ENCODE measurements around the gene MARS1.

MARS1 gene

GRCh38 chr12:57459055-57459749, 28.7 kb upstream of the MARS1 start:
- DNase-seq: peak; percentile 79 to 89 (median 84)

DNA sequence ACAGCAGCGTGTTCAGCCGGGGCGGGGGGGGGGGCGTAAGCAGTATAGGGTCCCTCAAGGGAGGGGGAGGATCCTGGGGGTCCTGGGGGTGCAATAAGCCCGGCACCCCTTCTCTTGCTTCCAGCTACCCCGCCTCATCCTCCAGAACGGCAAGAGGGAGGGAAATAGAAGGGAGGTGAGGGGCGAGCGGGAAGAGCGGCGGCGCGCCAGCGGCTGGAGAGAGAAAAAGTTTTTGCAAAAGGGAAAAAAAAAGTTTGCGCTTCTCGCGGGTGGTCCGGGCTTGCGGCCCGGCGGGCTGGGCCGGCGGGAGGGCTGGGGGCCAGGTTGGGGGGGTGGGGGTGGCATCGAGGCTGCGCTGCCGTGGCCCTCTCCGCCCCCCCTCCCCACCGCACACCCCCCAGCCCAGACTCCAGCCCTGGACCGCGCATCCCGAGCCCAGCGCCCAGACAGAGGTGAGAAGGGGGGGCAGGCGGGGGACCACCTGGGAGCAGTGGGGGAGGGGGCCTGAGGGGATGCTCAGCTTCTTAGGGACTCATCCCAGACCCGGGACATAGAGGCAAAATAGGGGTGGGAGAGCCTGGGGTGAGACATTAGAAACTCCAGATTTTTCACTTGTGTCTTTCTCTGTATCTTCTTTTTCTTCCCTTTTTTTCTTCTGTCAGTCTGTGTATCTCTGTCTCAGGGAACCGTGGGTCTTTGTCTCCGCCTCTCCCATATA, 28.0 kb upstream of the MARS1 start, which contains the start of gene GLI1:
TSS of gene GLI1 (plus strand) at position 36 of the 718 bp plus-strand sequence. CDS start 3,907 bp downstream, outside the sequence.
- DNase-seq: peak in 1 of 4 experiments; percentile 22

GRCh38 chr12:57460468-57460784, 27.4 kb upstream of the MARS1 start:
- DNase-seq: no peak

GRCh38 chr12:57460841-57461275, 27.0 kb upstream of the MARS1 start:
- DNase-seq: no peak

GRCh38 chr12:57461276-57461916, 26.5 kb upstream of the MARS1 start:
- no peak for DNase-seq

DNA sequence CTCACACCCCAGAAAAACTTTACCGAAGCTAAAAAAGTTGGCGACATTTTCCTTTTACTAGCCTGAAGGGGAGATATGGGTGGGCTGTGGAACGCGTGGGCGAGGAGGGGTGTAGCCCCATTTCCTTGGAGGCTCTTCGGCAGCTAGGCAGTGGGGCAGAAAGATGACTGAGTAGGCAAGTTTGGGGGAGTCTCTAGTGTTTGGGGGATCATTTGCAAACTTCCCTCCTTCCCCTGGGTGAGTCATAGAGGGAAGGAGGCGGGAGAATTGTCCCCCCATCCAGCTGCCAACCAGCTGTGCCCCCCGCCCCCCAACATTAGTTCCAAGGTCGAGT, 26.0 kb upstream of the MARS1 start:
- DNase-seq: no peak

DNA sequence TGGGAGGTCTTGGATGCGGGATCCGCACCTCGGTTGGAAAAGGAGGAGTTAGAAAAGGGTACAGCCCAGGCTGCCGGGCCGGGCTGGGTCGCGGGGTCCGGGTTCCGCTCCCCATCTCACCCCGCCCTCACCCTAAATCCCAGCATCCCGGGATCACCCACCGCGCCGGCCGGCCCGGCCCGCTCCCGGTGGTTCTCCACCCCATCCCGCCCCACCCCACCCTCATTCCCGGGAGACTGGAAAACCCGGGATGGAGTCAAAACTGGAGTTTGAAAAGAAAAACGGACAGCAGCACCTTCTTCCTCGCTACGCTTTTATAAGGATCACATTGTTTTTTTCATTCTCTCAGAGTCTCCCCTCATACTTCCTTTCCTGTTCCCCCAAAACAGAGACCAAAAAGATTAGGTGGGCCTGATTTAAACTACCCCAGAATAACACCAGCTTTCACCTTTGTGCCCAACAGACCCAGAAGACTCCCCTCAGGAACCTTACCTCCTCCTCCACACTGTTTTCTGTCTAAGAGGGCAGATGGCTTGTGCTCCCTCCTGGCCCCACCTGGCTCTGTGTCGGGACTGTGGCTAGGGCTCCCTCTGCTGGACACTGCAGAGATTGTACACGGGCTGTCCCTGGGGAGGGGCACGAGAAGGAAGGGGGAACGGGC, 25.5 kb upstream of the MARS1 start:
- DNase-seq: peak; percentile 74 to 86 (median 78)

DNA sequence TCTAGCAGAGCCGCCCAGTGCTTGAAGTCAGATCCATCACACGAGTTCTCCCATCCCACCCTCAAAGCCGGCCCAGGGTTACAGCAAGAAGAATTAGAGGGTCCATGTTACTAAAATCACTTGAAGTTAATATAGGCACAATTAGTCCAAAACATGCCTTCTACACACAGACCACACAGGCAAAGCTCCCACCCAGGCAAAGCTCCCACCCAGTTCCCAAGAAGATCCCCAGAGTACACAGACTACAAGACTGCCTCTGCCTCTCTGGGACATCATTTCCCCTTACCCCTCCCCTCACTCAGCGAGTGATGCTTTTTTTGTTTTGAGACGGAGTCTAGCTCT, 25.0 kb upstream of the MARS1 start:
- DNase-seq: no peak

- no peak for DNase-seq
These were observed 23.3 kb upstream of the MARS1 start for GRCh38 chr12:57464569-57464968.

DNA sequence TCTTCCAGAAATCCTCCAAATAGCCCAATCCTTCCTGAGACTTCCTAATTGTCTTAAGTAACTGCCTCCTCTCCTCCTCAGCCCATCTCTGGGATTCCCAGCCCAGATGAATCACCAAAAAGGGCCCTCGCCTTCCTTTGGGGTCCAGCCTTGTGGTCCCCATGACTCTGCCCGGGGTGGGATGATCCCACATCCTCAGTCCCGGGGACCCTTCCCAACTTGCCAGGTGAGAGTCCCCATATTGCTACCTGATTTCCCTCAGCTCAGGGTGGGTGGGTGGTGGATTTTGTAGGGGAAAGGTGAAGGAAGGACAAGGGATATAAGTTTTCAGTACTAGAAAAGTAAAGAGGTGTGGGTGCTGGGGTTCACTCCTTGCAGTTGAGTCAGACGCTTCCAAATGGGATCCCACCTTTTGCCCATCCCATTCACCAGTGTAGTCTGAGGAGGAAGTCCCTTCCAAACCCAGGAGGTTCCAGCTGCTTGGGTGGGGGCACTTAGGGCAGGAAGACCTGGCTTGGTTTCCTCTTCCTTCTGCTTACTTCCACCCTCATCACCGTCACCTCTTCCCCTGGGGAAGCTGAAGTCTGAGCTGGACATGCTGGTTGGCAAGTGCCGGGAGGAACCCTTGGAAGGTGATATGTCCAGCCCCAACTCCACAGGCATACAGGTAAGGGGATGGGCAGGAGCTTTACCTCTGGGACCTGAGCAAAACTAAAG, 22.7 kb upstream of the MARS1 start:
- no peak for DNase-seq

GRCh38 chr12:57465747-57466505, 21.9 kb upstream of the MARS1 start:
- no peak for DNase-seq

DNA sequence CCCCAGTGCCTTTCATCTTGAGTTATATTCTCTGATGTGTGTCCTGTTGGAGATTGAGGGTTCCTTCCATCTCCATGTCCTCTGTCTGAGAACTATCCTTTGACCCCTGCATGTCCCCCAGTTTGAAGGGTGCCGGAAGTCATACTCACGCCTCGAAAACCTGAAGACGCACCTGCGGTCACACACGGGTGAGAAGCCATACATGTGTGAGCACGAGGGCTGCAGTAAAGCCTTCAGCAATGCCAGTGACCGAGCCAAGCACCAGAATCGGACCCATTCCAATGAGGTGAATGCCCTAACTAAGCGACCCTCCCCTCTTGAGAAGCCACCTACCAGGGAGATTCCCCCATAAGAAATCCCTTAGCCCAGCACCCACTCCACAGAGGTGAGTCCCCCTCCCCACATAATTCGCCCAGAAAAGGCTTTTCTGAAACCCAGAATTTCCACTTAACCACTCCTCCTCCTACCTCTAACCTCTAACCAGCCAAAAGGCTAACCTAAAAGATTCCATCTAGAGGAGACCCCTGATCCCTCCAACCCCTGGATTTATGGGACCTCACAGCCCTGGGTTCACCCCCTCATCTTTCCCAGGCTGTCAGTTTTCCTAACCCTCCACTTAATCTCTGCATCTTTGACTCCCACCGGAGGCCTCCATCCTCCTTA, 20.5 kb upstream of the MARS1 start:
- DNase-seq: no peak

- DNase-seq: no peak
These were observed 20.0 kb upstream of the MARS1 start for GRCh38 chr12:57467915-57468314.

DNA sequence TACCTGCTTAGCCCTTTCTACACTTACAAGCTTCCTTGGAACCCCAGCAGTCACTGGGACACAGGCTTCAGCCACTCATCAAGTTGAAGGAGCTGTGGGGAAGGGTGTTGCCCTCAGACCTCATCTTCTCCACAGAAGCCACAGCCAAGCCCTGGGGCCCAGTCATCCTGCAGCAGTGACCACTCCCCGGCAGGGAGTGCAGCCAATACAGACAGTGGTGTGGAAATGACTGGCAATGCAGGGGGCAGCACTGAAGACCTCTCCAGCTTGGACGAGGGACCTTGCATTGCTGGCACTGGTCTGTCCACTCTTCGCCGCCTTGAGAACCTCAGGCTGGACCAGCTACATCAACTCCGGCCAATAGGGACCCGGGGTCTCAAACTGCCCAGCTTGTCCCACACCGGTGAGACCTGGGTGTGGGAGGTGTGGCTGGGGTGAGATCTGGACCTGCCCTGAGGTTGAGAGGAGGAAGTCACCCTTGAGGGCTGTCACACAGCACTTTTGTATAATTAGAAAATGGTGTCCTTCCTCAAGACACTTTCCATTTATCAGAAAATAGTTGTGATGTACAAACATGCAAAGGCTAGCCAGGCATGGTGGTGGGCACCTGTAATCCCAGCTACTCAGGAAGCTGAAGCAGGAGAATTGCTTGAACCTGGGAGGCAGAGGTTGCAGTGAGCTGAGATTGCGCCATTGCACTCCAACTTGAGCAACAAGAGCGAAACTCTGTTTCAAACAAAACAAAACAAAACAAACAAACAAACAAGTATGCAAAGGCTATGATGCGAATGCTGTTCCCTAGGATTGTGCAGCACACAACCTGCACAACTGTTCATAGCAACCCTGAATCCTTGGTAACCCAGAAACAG, 18.3 kb upstream of the MARS1 start:
- no peak for DNase-seq

DNA sequence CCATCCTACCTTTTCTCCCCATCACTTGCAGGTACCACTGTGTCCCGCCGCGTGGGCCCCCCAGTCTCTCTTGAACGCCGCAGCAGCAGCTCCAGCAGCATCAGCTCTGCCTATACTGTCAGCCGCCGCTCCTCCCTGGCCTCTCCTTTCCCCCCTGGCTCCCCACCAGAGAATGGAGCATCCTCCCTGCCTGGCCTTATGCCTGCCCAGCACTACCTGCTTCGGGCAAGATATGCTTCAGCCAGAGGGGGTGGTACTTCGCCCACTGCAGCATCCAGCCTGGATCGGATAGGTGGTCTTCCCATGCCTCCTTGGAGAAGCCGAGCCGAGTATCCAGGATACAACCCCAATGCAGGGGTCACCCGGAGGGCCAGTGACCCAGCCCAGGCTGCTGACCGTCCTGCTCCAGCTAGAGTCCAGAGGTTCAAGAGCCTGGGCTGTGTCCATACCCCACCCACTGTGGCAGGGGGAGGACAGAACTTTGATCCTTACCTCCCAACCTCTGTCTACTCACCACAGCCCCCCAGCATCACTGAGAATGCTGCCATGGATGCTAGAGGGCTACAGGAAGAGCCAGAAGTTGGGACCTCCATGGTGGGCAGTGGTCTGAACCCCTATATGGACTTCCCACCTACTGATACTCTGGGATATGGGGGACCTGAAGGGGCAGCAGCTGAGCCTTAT, 17.4 kb upstream of the MARS1 start:
- DNase-seq: no peak

DNA sequence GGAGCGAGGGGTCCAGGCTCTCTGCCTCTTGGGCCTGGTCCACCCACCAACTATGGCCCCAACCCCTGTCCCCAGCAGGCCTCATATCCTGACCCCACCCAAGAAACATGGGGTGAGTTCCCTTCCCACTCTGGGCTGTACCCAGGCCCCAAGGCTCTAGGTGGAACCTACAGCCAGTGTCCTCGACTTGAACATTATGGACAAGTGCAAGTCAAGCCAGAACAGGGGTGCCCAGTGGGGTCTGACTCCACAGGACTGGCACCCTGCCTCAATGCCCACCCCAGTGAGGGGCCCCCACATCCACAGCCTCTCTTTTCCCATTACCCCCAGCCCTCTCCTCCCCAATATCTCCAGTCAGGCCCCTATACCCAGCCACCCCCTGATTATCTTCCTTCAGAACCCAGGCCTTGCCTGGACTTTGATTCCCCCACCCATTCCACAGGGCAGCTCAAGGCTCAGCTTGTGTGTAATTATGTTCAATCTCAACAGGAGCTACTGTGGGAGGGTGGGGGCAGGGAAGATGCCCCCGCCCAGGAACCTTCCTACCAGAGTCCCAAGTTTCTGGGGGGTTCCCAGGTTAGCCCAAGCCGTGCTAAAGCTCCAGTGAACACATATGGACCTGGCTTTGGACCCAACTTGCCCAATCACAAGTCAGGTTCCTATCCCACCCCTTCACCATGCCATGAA, 16.8 kb upstream of the MARS1 start:
- DNase-seq: no peak

DNA sequence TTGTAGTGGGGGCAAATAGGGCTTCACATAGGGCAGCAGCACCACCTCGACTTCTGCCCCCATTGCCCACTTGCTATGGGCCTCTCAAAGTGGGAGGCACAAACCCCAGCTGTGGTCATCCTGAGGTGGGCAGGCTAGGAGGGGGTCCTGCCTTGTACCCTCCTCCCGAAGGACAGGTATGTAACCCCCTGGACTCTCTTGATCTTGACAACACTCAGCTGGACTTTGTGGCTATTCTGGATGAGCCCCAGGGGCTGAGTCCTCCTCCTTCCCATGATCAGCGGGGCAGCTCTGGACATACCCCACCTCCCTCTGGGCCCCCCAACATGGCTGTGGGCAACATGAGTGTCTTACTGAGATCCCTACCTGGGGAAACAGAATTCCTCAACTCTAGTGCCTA, 16.2 kb upstream of the MARS1 start:
- DNase-seq: no peak

GRCh38 chr12:57472391-57472790, 15.5 kb upstream of the MARS1 start:
- DNase-seq: no peak

GRCh38 chr12:57473392-57473791, 14.5 kb upstream of the MARS1 start:
- DNase-seq: no peak

DNA sequence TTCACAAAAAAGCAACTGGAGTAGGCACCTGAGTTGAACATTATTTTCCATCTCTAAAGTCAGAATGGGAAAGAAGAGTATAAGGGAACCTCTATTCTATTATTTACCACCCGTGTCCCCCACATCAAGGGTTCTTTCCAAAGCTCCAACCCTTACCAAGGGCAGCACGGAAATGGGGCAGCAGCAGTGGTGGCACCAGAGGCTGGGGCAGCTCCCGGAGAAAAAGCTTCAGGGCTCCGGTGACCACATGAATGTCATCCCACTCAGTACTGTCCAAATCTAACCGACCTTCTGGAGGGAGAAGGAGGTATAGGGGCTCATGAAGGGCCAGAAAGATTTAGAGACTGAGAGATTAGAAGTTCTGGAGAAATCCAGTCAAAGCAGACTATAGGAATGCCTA, 14.0 kb upstream of the MARS1 start:
- no peak for DNase-seq
